HCT116 (cell line): Measurements from ENCODE around the gene MIER2. TPM values are rescaled to one million over a fixed set of nuclear protein-coding genes. Genes with fewer than 3 reads are reported as not detected.

Source experiments
- ATAC-seq: fragments of 200-7000 bp; cut with Tn5 transposase; 2 replicates; pipeline ENCODE4 v1.9.1; 2020; ENCODE audit warnings: mild to moderate bottlenecking, moderate library complexity
- BruUV-seq: library from RNA; stranded (reverse); fragments of 400-500 nt; replicated peaks from 2 replicates; lab custom pipeline; 2021; lab: Mats Ljungman, UMichigan
- CTCF ChIA-PET: fragments of 300-600 bp; sonication (Branson Sonifier 250); formaldehyde crosslinking; loops from one replicate; lab custom pipeline; 2021; ENCODE audit warnings: antibody characterized with exemption; lab: Charles Lee
- POLR2A ChIA-PET: fragments of 300-600, 350-600 bp; sonication (Branson Sonifier 250); formaldehyde crosslinking; loops from one replicate; lab custom pipeline; 2021; ENCODE audit warnings: antibody characterized with exemption; lab: Charles Lee
- RAD21 ChIA-PET, 2 experiments: fragments of 300-600 bp; sonication (Branson Sonifier 250); formaldehyde crosslinking; loops; one replicate each; lab custom pipeline; 2023; ENCODE audit warnings: low total read pairs in 2 of 2; ENCODE audit not compliant: uncharacterized antibody in 2 of 2, unreplicated experiment in 2 of 2, low non-redundant PET in 1 of 2; lab: Charles Lee
- DNase-seq: peaks from one replicate; pipeline ENCODE4 v3.0.0-alpha.2; 2010; ENCODE audit warnings: low read depth, low spot score
- H2AFZ ChIP-seq: fragments of 200-600 bp; shearing (Covaris generic), sonication (generic); 2 replicates; pipeline ENCODE4 v1.6.1; 2017; ENCODE audit warnings: low read depth, mixed run types, mixed read lengths, antibody characterized with exemption, low read length; ENCODE audit not compliant: poor library complexity, severe bottlenecking
- H3K27ac ChIP-seq: 2 replicates; pipeline ENCODE4 v1.5.1; 2012; ENCODE audit warnings: low read depth, low read length
- H3K27me3 ChIP-seq: fragments of 200-600 bp; sonication (generic); 2 replicates; pipeline ENCODE4 v1.6.1; 2016; ENCODE audit warnings: mixed run types, low read length, mixed read lengths; ENCODE audit not compliant: insufficient read depth
- H3K36me3 ChIP-seq, 2 experiments: fragments of 200-500 bp in 1 of 2; fragments of 200-600 bp in 1 of 2; sonication (Bioruptor generic) in 1 of 2; sonication (generic) in 1 of 2; 2 replicates each; pipeline versions ENCODE4 v1.5.1 to v1.6.1; 2014 to 2016; ENCODE audit warnings: low read length in 2 of 2, inconsistent platforms in 1 of 2, mixed read lengths in 1 of 2, mixed run types in 1 of 2; ENCODE audit not compliant: insufficient read depth in 2 of 2, control insufficient read depth in 1 of 2
- H3K4me1 ChIP-seq, 2 experiments: fragments of 200-600 bp in 1 of 2; sonication (generic) in 1 of 2; 2 replicates each; pipeline versions ENCODE4 v1.5.1 to v1.6.1; 2012 to 2017; ENCODE audit warnings: low read length in 2 of 2, inconsistent platforms in 1 of 2, mild to moderate bottlenecking in 1 of 2, mixed read lengths in 1 of 2, mixed run types in 1 of 2, moderate library complexity in 1 of 2; ENCODE audit not compliant: insufficient read depth in 2 of 2, control insufficient read depth in 1 of 2
- H3K4me2 ChIP-seq: fragments of 200-600 bp; sonication (generic); 2 replicates; pipeline ENCODE4 v1.6.1; 2017; ENCODE audit warnings: mixed run types, low read length, mixed read lengths
- H3K4me3 ChIP-seq, 2 experiments: fragments of 200-600 bp in 1 of 2; sonication (generic) in 1 of 2; replicated peaks in 1 of 2; 2 replicates each; pipeline ENCODE4 v1.5.1; 2011 to 2016; ENCODE audit warnings: low read length in 2 of 2, control low read depth in 1 of 2, low read depth in 1 of 2, mild to moderate bottlenecking in 1 of 2, mixed read lengths in 1 of 2, mixed run types in 1 of 2
- H3K79me2 ChIP-seq: fragments of 200-600 bp; sonication (generic); 2 replicates; pipeline ENCODE4 v1.6.1; 2017; ENCODE audit warnings: mild to moderate bottlenecking, mixed run types, low read length, moderate library complexity, mixed read lengths; ENCODE audit not compliant: insufficient read depth
- H3K9ac ChIP-seq: fragments of 200-600 bp; sonication (generic); 2 replicates; pipeline ENCODE4 v1.6.1; 2016; ENCODE audit warnings: low read length, mixed read lengths
- H3K9me2 ChIP-seq: fragments of 200-600 bp; sonication (generic), shearing (Covaris generic); 2 replicates; pipeline ENCODE4 v1.6.1; 2017; ENCODE audit warnings: mixed run types, mild to moderate bottlenecking, moderate library complexity; ENCODE audit not compliant: insufficient read depth
- H3K9me3 ChIP-seq, 2 experiments: fragments of 200-500 bp in 1 of 2; fragments of 200-600 bp in 1 of 2; sonication (Bioruptor generic) in 1 of 2; sonication (generic) in 1 of 2; 2 replicates each; pipeline ENCODE4 v1.6.1; 2014 to 2017; ENCODE audit warnings: low read length in 2 of 2, mixed read lengths in 2 of 2, inconsistent platforms in 1 of 2, low read depth in 1 of 2, mild to moderate bottlenecking in 1 of 2, mixed run types in 1 of 2, moderate library complexity in 1 of 2; ENCODE audit not compliant: control insufficient read depth in 1 of 2, insufficient read depth in 1 of 2
- H4K20me1 ChIP-seq: fragments of 200-600 bp; sonication (generic), shearing (Covaris generic); 2 replicates; pipeline ENCODE4 v1.6.1; 2017; ENCODE audit warnings: mixed run types, mild to moderate bottlenecking, moderate library complexity; ENCODE audit not compliant: insufficient read depth
- EGR1 ChIP-seq: IDR thresholded peaks from 2 replicates; pipeline ENCODE4 v1.6.1; 2012; ENCODE audit warnings: low read depth
- EZH2 ChIP-seq: fragments of 200-600 bp; sonication (generic); IDR thresholded peaks from 2 replicates; pipeline ENCODE4 v1.6.1; 2017; ENCODE audit warnings: antibody characterized with exemption, mixed run types
- FOSL1 ChIP-seq: IDR thresholded peaks from 2 replicates; pipeline ENCODE4 v1.6.1; 2012; ENCODE audit warnings: low read depth
- SIN3A ChIP-seq: IDR thresholded peaks from 2 replicates; pipeline ENCODE4 v1.6.1; 2012; ENCODE audit warnings: low read depth
- intact Hi-C: fragments of 100-400 bp; cut with micrococcal nuclease; formaldehyde crosslinking; loops from 2 replicates; pipeline ENCODE4 v1.10.0; 2022
- total RNA-seq: library from RNA; stranded (reverse); gene quantifications from one replicate; pipeline ENCODE4 v1.2.1, GENCODE V29; 2021; ENCODE audit not compliant: unreplicated experiment
- TF ChIP-seq, protein P1 (sequence below): IDR thresholded peaks from 2 replicates; pipeline ENCODE4 v1.6.1; 2011; ENCODE audit warnings: mild to moderate bottlenecking, low read length, moderate library complexity; ENCODE audit not compliant: insufficient replicate concordance; ENCODE audit errors: extremely low read depth

The MIER2 gene
- total RNA-seq, 1 experiment from 2014 or later, result 41.5 TPM

DNA sequence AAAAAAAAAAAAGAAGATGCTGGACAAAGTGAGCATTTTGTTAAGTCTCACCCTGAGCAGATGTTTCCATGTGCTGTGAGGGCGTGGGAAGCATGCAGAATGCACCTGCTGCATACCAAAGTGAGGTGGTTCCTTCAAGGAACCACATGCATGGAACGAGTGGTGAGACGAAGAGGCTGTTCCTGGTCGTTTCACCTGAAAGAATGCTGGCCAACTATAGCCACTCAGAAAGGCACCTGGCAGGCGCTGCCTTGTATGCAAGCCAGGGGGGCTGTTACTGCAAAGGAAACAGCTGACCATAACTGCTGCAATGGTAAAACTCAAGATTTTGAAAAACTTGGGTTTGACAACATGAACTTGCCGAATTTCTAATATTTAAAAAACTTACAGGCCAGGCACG lies 14.7 kb downstream of the MIER2 start:
- Histone ChIP-seq H3K27ac (no peak overlapping the region), H3K9me2 (no peaks in the 10 kb centered on the region), H3K4me3 (no peak overlapping the region), H3K4me2 (no peak overlapping the region), H3K36me3 (peaks cover 37 to 72% of the 10 kb centered on the region in 2 experiments), H4K20me1 (no peaks in the 10 kb centered on the region), H3K9me3 (peaks cover 12 to 13% of the 10 kb centered on the region in 2 experiments; a peak in 2 of 4 replicates), H3K79me2 (peaks cover 26% of the 10 kb centered on the region; the same call in 1 of the 2 replicates), H3K9ac (no peak overlapping the region), H3K27me3 (no peaks in the 10 kb centered on the region), H3K4me1 (no peaks in the 10 kb centered on the region), H2AFZ (no peak overlapping the region)
- no peak for ATAC-seq
- TF ChIP-seq, protein P1, sequence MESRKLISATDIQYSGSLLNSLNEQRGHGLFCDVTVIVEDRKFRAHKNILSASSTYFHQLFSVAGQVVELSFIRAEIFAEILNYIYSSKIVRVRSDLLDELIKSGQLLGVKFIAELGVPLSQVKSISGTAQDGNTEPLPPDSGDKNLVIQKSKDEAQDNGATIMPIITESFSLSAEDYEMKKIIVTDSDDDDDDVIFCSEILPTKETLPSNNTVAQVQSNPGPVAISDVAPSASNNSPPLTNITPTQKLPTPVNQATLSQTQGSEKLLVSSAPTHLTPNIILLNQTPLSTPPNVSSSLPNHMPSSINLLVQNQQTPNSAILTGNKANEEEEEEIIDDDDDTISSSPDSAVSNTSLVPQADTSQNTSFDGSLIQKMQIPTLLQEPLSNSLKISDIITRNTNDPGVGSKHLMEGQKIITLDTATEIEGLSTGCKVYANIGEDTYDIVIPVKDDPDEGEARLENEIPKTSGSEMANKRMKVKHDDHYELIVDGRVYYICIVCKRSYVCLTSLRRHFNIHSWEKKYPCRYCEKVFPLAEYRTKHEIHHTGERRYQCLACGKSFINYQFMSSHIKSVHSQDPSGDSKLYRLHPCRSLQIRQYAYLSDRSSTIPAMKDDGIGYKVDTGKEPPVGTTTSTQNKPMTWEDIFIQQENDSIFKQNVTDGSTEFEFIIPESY, result no peak
- TF ChIP-seq EZH2 (no peak), EGR1 (no peak), FOSL1 (no peak), SIN3A (no peak)
- RAD21 ChIA-PET, result no interaction called here
- POLR2A ChIA-PET, result no interaction called here
- no TSS peak for BruUV-seq
- no peak for DNase-seq
- CTCF ChIA-PET, result no interaction called here
- intact Hi-C loops, result no loop called here

DNA sequence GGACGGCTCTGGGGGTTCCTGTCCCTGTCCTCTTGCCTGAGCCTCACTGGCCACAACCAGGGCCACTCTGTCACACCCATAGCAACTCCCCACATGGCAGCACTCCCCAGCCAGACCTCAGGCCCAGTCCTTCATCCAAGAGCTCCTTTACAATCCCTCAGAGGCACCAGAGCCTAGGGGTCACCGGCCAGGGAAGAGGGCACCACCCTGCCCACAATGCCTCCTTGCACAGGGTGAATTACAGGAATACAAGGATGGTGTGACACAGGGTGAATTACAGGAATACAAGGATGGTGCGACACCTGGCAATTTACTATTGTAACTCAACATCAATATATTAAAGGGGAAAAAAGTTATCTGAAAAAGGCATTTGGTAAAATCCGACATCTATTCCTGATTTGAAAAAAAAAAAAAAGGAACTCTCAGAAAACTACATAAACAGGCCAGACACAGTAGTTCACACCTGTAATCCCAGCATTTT lies 16.5 kb downstream of the MIER2 start:
- Histone ChIP-seq H3K27ac (no peak overlapping the region), H3K4me3 (no peak overlapping the region), H2AFZ (no peak overlapping the region), H3K27me3 (no peaks in the 10 kb centered on the region), H3K9ac (no peak overlapping the region), H3K4me1 (no peaks in the 10 kb centered on the region), H3K9me2 (no peaks in the 10 kb centered on the region), H3K36me3 (peaks cover 37 to 74% of the 10 kb centered on the region in 2 experiments), H3K4me2 (no peak overlapping the region), H3K9me3 (peaks cover 12 to 13% of the 10 kb centered on the region in 2 experiments; a peak in 2 of 4 replicates), H4K20me1 (no peaks in the 10 kb centered on the region), H3K79me2 (peaks cover 15% of the 10 kb centered on the region; the same call in 1 of the 2 replicates)
- ATAC-seq (no peak), DNase-seq (peak; percentile 6)
- BruUV-seq, result no TSS peak
- TF ChIP-seq, protein P1, result no peak
- CTCF ChIA-PET, result no interaction called here
- intact Hi-C loops, result no loop called here
- RAD21 ChIA-PET, result no interaction called here
- POLR2A ChIA-PET, result no interaction called here
